Vagina (tissue), 2 donors: Measurements from ENCODE around the gene CES1. TPM values are rescaled to one million over a fixed set of nuclear protein-coding genes. Genes with fewer than 3 reads are reported as not detected.

Experiments
- DNase-seq, 2 donors: peaks; one replicate each; pipeline ENCODE4 v3.0.0-alpha.2; 2017; ENCODE audit errors: extremely low spot score in 2 of 2
- H3K27ac ChIP-seq: fragments of 200-600 bp; sonication (generic); one replicate; pipeline ENCODE4 v1.5.1; 2019
- H3K27me3 ChIP-seq: fragments of 200-600 bp; sonication (generic); one replicate; pipeline ENCODE4 v1.5.1; 2019
- H3K36me3 ChIP-seq, 2 donors: fragments of 200-600 bp; sonication (generic); one replicate each; pipeline ENCODE4 v1.5.1; 2017 to 2019
- H3K4me1 ChIP-seq: fragments of 200-600 bp; sonication (generic); one replicate; pipeline ENCODE4 v1.5.1; 2019
- H3K4me3 ChIP-seq, 2 donors: fragments of 200-600 bp; sonication (generic); 1 replicate in 1 of 2; 2 replicates in 1 of 2; pipeline ENCODE4 v1.5.1; 2016 to 2019
- H3K9me3 ChIP-seq: fragments of 200-600 bp; sonication (generic); one replicate; pipeline ENCODE4 v1.5.1; 2019
- CTCF ChIP-seq, 3 experiments: fragments of 450-650 bp in 2 of 3; fragments of 200-600 bp in 1 of 3; sonication (generic) in 1 of 3; IDR thresholded peaks; one replicate each; pipeline ENCODE4 v1.5.1; 2017 to 2019; ENCODE audit warnings: antibody characterized with exemption in 3 of 3, mild to moderate bottlenecking in 2 of 3, moderate library complexity in 2 of 3
- POLR2A ChIP-seq, 2 donors: fragments of 450-650 bp; IDR thresholded peaks; one replicate each; pipeline ENCODE4 v1.6.1; 2017; ENCODE audit warnings: antibody characterized with exemption in 2 of 2, mild to moderate bottlenecking in 2 of 2, moderate library complexity in 2 of 2
- POLR2AphosphoS5 ChIP-seq, 2 donors: sonication (generic); formaldehyde crosslinking; IDR thresholded peaks; one replicate each; pipeline ENCODE4 v1.9.0; 2017; ENCODE audit warnings: antibody characterized with exemption in 2 of 2, mild to moderate bottlenecking in 2 of 2, low read depth in 1 of 2; ENCODE audit not compliant: insufficient read depth in 1 of 2
- intact Hi-C: fragments of 100-400 bp; cut with DNase I; formaldehyde crosslinking; loops from one replicate; pipeline ENCODE4 v1.15.1; 2023
- total RNA-seq: library from RNA; depleted of rRNA; stranded (reverse); fragments of >200 nt; gene quantifications from one replicate; pipeline ENCODE4 v1.2.3, GENCODE V29; 2016

Gene CES1
- total RNA-seq = 10.1 TPM

GRCh38 chr16:55832773-55833691 lies at the start of gene CES1:
CES1 (minus strand) TSS chr16:55833096; CDS start chr16:55833055, 41 bp downstream.
- H3K27ac ChIP-seq = no peak within 1 kb of the TSS
- intact Hi-C loops = no loop called here
- TF ChIP-seq CTCF (IDR thresholded peaks at IDR 0.05) (no peak), POLR2A (IDR thresholded peaks at IDR 0.05) (no peak), POLR2AphosphoS5 (IDR thresholded peaks at IDR 0.05; ENCODE audit: insufficient read depth in 1 of 2, low read depth in 1 of 2) (no peak)

GRCh38 chr16:55876854-55877253 lies 44.0 kb upstream of the CES1 start:
- H3K4me1 ChIP-seq = no peaks in the 10 kb centered on the region
- H3K27me3 ChIP-seq = no peaks in the 10 kb centered on the region
- TF ChIP-seq POLR2AphosphoS5 (IDR thresholded peaks at IDR 0.05; ENCODE audit: insufficient read depth in 1 of 2, low read depth in 1 of 2) = no peak
- TF ChIP-seq POLR2A (IDR thresholded peaks at IDR 0.05) = no peak
- TF ChIP-seq CTCF (IDR thresholded peaks at IDR 0.05) = no peak
- no peak overlapping the region for H3K27ac ChIP-seq
- no peaks in the 10 kb centered on the region for H3K36me3 ChIP-seq
- no peaks in the 10 kb centered on the region for H3K9me3 ChIP-seq
- intact Hi-C loops = no loop called here
- no peak for DNase-seq
- H3K4me3 ChIP-seq = no peak overlapping the region

More at GRCh38 chr16:55832773-55833691, at the start of gene CES1:
- peaks cover 9% of the 10 kb centered on the region for H3K4me1 ChIP-seq
- H3K9me3 ChIP-seq = no peaks in the 10 kb centered on the region
- no peaks in the 10 kb centered on the region for H3K27me3 ChIP-seq
- H3K36me3 ChIP-seq = no peaks in the 10 kb centered on the region
- DNase-seq = peak; percentile 84 to 87
- peak within 1 kb of the TSS in 1 of 2 donors; percentile 3 for H3K4me3 ChIP-seq

- H3K4me3 ChIP-seq = no peak within 1 kb of the TSS
- H3K9me3 ChIP-seq = no peaks in the 10 kb centered on the region
- H3K36me3 ChIP-seq = no peaks in the 10 kb centered on the region
- TF ChIP-seq CTCF (IDR thresholded peaks at IDR 0.05) (no peak), POLR2AphosphoS5 (IDR thresholded peaks at IDR 0.05; ENCODE audit: insufficient read depth in 1 of 2, low read depth in 1 of 2) (no peak), POLR2A (IDR thresholded peaks at IDR 0.05) (no peak)
- DNase-seq = no peak
- no peaks in the 10 kb centered on the region for H3K4me1 ChIP-seq
- H3K27me3 ChIP-seq = no peaks in the 10 kb centered on the region
- intact Hi-C loops = no loop called here
- H3K27ac ChIP-seq = no peak within 1 kb of the TSS
Measured at GRCh38 chr16:55875273-55875672, 42.4 kb upstream of the CES1 start, which contains the start of gene CES5A. CES5A (minus strand) TSS chr16:55875373; CDS start chr16:55875221, 152 bp downstream.

GRCh38 chr16:55873122-55873521 lies 40.2 kb upstream of the CES1 start:
- intact Hi-C loops = no loop called here
- DNase-seq = peak in 1 of 2 donors; percentile 75
- no peak for TF ChIP-seq POLR2A (IDR thresholded peaks at IDR 0.05)
- TF ChIP-seq CTCF (IDR thresholded peaks at IDR 0.05) = no peak
- TF ChIP-seq POLR2AphosphoS5 (IDR thresholded peaks at IDR 0.05; ENCODE audit: insufficient read depth in 1 of 2, low read depth in 1 of 2) = no peak
- H3K9me3 ChIP-seq = no peaks in the 10 kb centered on the region
- no peaks in the 10 kb centered on the region for H3K27me3 ChIP-seq
- H3K4me3 ChIP-seq = no peak overlapping the region
- no peaks in the 10 kb centered on the region for H3K36me3 ChIP-seq
- H3K4me1 ChIP-seq = no peaks in the 10 kb centered on the region
- no peak overlapping the region for H3K27ac ChIP-seq

- intact Hi-C loops = no loop called here
- TF ChIP-seq CTCF (IDR thresholded peaks at IDR 0.05) = no peak
- no peak for TF ChIP-seq POLR2AphosphoS5 (IDR thresholded peaks at IDR 0.05; ENCODE audit: insufficient read depth in 1 of 2, low read depth in 1 of 2)
- TF ChIP-seq POLR2A (IDR thresholded peaks at IDR 0.05) = no peak
- Histone ChIP-seq H3K27me3 (no peaks in the 10 kb centered on the region), H3K27ac (no peak overlapping the region), H3K4me3 (no peak overlapping the region), H3K4me1 (no peaks in the 10 kb centered on the region), H3K36me3 (no peaks in the 10 kb centered on the region), H3K9me3 (no peaks in the 10 kb centered on the region)
- DNase-seq = no peak
Measured at GRCh38 chr16:55872130-55872529, 39.2 kb upstream of the CES1 start.
